SK-N-SH (cell line): ENCODE results near the gene CRMP1. TPM values are rescaled to one million over a fixed set of nuclear protein-coding genes. Genes with fewer than 3 reads are reported as not detected.
A peak's percentile ranks its signal among the peaks of the same experiment; 100 is the strongest.

Experiments
- CTCF ChIA-PET: fragments of 300-600, 350-600 bp; formaldehyde crosslinking; extraction: SDS; loops from one replicate; lab custom pipeline; 2021; lab: Yijun Ruan, JAX
- POLR2A ChIA-PET: fragments of 350-600 bp; sonication (Branson Sonifier 250); formaldehyde crosslinking; extraction: SDS; loops from one replicate; lab custom pipeline; 2020; ENCODE audit warnings: antibody characterized with exemption, inconsistent platforms; lab: Yijun Ruan, JAX
- DNase-seq: peaks from one replicate; pipeline ENCODE4 v3.0.0; 2012
- H2AFZ ChIP-seq: fragments of 200-600 bp; sonication (generic); 2 replicates; pipeline ENCODE4 v1.8.1; 2016; ENCODE audit warnings: antibody characterized with exemption, mild to moderate bottlenecking, low read depth
- H3F3A ChIP-seq: fragments of 200-600 bp; sonication (generic); replicated peaks from 2 replicates; pipeline ENCODE3; 2016; ENCODE audit warnings: antibody characterized with exemption, mild to moderate bottlenecking; ENCODE audit not compliant: insufficient read depth
- H3K27ac ChIP-seq, 2 experiments: fragments of 200-500 bp in 1 of 2; fragments of 200-600 bp in 1 of 2; sonication (Bioruptor generic) in 1 of 2; sonication (generic), shearing (Covaris generic) in 1 of 2; 2 replicates each; pipeline versions ENCODE4 v1.5.1 to v1.6.1; 2014 to 2016; ENCODE audit warnings: low read depth in 2 of 2, inconsistent platforms in 1 of 2, low read length in 1 of 2, mild to moderate bottlenecking in 1 of 2, mixed read lengths in 1 of 2
- H3K27me3 ChIP-seq: fragments of 200-600 bp; sonication (generic), shearing (Covaris generic); 2 replicates; pipeline ENCODE4 v1.6.1; 2016; ENCODE audit warnings: mixed run types; ENCODE audit not compliant: insufficient read depth
- H3K36me3 ChIP-seq, 2 experiments: fragments of 200-500 bp in 1 of 2; fragments of 200-600 bp in 1 of 2; sonication (Bioruptor generic) in 1 of 2; sonication (generic) in 1 of 2; replicated peaks in 1 of 2; 2 replicates each; pipeline versions ENCODE3 to v1.5.1; 2014 to 2016; ENCODE audit warnings: low read length in 1 of 2, mild to moderate bottlenecking in 1 of 2; ENCODE audit not compliant: insufficient read depth in 2 of 2, control insufficient read depth in 1 of 2
- H3K4me1 ChIP-seq, 2 experiments: fragments of 200-500 bp in 1 of 2; fragments of 200-600 bp in 1 of 2; sonication (Bioruptor generic) in 1 of 2; sonication (generic), shearing (Covaris generic) in 1 of 2; 2 replicates each; pipeline versions ENCODE4 v1.5.1 to v1.6.1; 2014 to 2016; ENCODE audit warnings: low read depth in 1 of 2, low read length in 1 of 2, mixed run types in 1 of 2; ENCODE audit not compliant: insufficient read depth in 2 of 2, control insufficient read depth in 1 of 2
- H3K4me2 ChIP-seq: fragments of 200-600 bp; sonication (generic), shearing (Covaris generic); 2 replicates; pipeline ENCODE4 v1.6.1; 2017; ENCODE audit warnings: mixed run types
- H3K4me3 ChIP-seq, 2 experiments: fragments of 200-500 bp in 1 of 2; fragments of 200-600 bp in 1 of 2; sonication (Bioruptor generic) in 1 of 2; sonication (generic), shearing (Covaris generic) in 1 of 2; 2 replicates each; pipeline versions ENCODE4 v1.5.1 to v1.8.1; 2014 to 2016; ENCODE audit warnings: low read depth in 2 of 2, inconsistent platforms in 1 of 2, low read length in 1 of 2, mild to moderate bottlenecking in 1 of 2, mixed read lengths in 1 of 2, moderate library complexity in 1 of 2
- H3K79me2 ChIP-seq: fragments of 200-600 bp; sonication (generic); 2 replicates; pipeline ENCODE4 v1.8.1; 2017; ENCODE audit warnings: mild to moderate bottlenecking; ENCODE audit not compliant: insufficient read depth
- H3K9ac ChIP-seq: fragments of 200-600 bp; sonication (generic); 2 replicates; pipeline ENCODE4 v1.6.1; 2017; ENCODE audit warnings: mixed run types
- H3K9me2 ChIP-seq: fragments of 200-600 bp; sonication (generic); 2 replicates; pipeline ENCODE4 v1.6.1; 2017; ENCODE audit warnings: mixed run types
- H3K9me3 ChIP-seq: fragments of 200-600 bp; sonication (generic); 2 replicates; pipeline ENCODE4 v1.6.1; 2017; ENCODE audit warnings: mixed run types, mild to moderate bottlenecking, moderate library complexity
- H4K20me1 ChIP-seq: fragments of 200-600 bp; sonication (generic); 2 replicates; pipeline ENCODE4 v1.6.1; 2017; ENCODE audit warnings: mild to moderate bottlenecking, mixed run types; ENCODE audit not compliant: insufficient read depth
- ELF1 ChIP-seq: IDR thresholded peaks from 2 replicates; pipeline ENCODE4 v1.4.0; 2012
- EP300 ChIP-seq, 2 experiments: IDR thresholded peaks; 2 replicates each; pipeline versions ENCODE4 v1.4.0 to v1.6.1; 2012; ENCODE audit warnings: borderline replicate concordance in 1 of 2, low read depth in 1 of 2, low read length in 1 of 2
- FOXJ3 ChIP-seq: sonication (generic); formaldehyde crosslinking; IDR thresholded peaks from 2 replicates; pipeline ENCODE4 v1.5.1; 2020; ENCODE audit warnings: mild to moderate bottlenecking, missing genetic modification reagents
- FOXM1 ChIP-seq: IDR thresholded peaks from 2 replicates; pipeline ENCODE4 v1.4.0; 2012; ENCODE audit warnings: low read depth, mild to moderate bottlenecking
- GABPA ChIP-seq: IDR thresholded peaks from 2 replicates; pipeline ENCODE4 v1.4.0; 2012; ENCODE audit warnings: low read depth, mild to moderate bottlenecking
- MXI1 ChIP-seq: IDR thresholded peaks from 2 replicates; pipeline ENCODE4 v1.6.1; 2012; ENCODE audit warnings: mild to moderate bottlenecking, low read depth, low read length, improper control_type of control experiment
- RAD21 ChIP-seq: IDR thresholded peaks from 2 replicates; pipeline ENCODE4 v1.6.1; 2012; ENCODE audit warnings: mild to moderate bottlenecking, low read length
- RCOR1 ChIP-seq: fragments of 150-350 bp; IDR thresholded peaks from 2 replicates; pipeline ENCODE4 v1.6.1; 2017; ENCODE audit warnings: antibody characterized with exemption, low read length
- RFX5 ChIP-seq: IDR thresholded peaks from 2 replicates; pipeline ENCODE4 v1.6.1; 2012; ENCODE audit warnings: mild to moderate bottlenecking, improper control_type of control experiment, low read length
- WGBS: methylation state at CpG from one replicate; pipeline ENCODE4 v1.1.6; 2017; ENCODE audit warnings: low lambda C conversion rate; 5-methylcytosine and 5-hydroxymethylcytosine counted together
- polyA plus RNA-seq, 3 experiments: library from polyadenylated mRNA; depleted of rRNA; stranded (reverse); fragments of >200 nt; gene quantifications; 2 replicates each; pipeline ENCODE4 v1.2.3, GENCODE V29; 2012
- TF ChIP-seq, protein P1 (sequence below): fragments of 200-600 bp; sonication (generic); IDR thresholded peaks from 2 replicates; pipeline ENCODE4 v1.6.1; 2017; ENCODE audit warnings: antibody characterized with exemption, mild to moderate bottlenecking, moderate library complexity
- TF ChIP-seq, protein P2 (sequence below): IDR thresholded peaks from 2 replicates; pipeline ENCODE4 v1.4.0; 2012; ENCODE audit warnings: low read depth, borderline replicate concordance
- TF ChIP-seq, protein P3 (sequence below): fragments of 150-350 bp; IDR thresholded peaks from 2 replicates; pipeline ENCODE4 v1.6.1; 2017; ENCODE audit warnings: antibody characterized with exemption, low read length, low read depth, borderline replicate concordance
- TF ChIP-seq, protein P4 (sequence below): IDR thresholded peaks from 2 replicates; pipeline ENCODE4 v1.6.1; 2012; ENCODE audit warnings: mild to moderate bottlenecking, low read depth, low read length, moderate library complexity
- TF ChIP-seq, protein P5 (sequence below): IDR thresholded peaks from 2 replicates; pipeline ENCODE4 v1.4.0; 2012; ENCODE audit warnings: low read depth
- TF ChIP-seq, protein P6 (sequence below): IDR thresholded peaks from 2 replicates; pipeline ENCODE4; 2012

CRMP1 gene
- polyA plus RNA-seq, 1 of the 3 experiments (the other 2 are of a cell fraction) = 3.4 TPM

DNA sequence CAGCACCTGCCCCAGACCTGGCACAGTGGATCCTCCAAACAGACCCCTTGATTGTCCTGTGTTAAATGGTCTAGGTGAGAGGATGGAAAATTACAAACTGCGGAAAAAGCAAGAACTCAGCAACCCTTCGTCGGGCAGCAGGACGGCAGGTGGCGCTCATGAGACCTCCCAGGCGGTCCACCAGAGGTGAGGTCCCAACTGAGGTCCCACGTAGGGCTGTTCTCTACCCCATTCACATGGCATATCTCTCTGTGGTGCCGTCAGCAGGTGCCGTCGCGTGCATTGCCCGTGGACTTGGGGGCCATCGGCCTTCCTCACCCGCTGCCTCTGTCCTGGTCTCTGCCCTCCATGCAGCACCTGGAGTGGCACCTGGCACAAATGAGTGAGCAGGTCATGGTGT, 88.2 kb downstream of the CRMP1 start:
- no peaks in the 10 kb centered on the region for H3K9me2 ChIP-seq
- no peaks in the 10 kb centered on the region for H3K9me3 ChIP-seq
- no peak overlapping the region for H3K9ac ChIP-seq
- H3F3A ChIP-seq = no peaks in the 10 kb centered on the region
- TF ChIP-seq, protein P1, sequence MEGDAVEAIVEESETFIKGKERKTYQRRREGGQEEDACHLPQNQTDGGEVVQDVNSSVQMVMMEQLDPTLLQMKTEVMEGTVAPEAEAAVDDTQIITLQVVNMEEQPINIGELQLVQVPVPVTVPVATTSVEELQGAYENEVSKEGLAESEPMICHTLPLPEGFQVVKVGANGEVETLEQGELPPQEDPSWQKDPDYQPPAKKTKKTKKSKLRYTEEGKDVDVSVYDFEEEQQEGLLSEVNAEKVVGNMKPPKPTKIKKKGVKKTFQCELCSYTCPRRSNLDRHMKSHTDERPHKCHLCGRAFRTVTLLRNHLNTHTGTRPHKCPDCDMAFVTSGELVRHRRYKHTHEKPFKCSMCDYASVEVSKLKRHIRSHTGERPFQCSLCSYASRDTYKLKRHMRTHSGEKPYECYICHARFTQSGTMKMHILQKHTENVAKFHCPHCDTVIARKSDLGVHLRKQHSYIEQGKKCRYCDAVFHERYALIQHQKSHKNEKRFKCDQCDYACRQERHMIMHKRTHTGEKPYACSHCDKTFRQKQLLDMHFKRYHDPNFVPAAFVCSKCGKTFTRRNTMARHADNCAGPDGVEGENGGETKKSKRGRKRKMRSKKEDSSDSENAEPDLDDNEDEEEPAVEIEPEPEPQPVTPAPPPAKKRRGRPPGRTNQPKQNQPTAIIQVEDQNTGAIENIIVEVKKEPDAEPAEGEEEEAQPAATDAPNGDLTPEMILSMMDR = peak; percentile 21
- no peak for TF ChIP-seq MXI1
- no peak overlapping the region for H3K4me2 ChIP-seq
- no peaks in the 10 kb centered on the region for H3K27me3 ChIP-seq
- ChIA-PET POLR2A (no interaction called here), CTCF (interaction anchor here (1.0 to 1.4 kb wide), 2 partner anchors 9 to 14 kb away, joined by 6 to 13 read pairs; no protein-coding TSS in a partner anchor)
- no peak overlapping the region for H3K27ac ChIP-seq
- H3K36me3 ChIP-seq = peaks cover 5 to 35% of the 10 kb centered on the region in 2 experiments
- H2AFZ ChIP-seq = no peak overlapping the region
- no peaks in the 10 kb centered on the region for H3K79me2 ChIP-seq
- H3K4me1 ChIP-seq = peaks cover 0 to 11% of the 10 kb centered on the region in 2 experiments; a peak in 1 of 4 replicates
- no peak overlapping the region for H3K4me3 ChIP-seq
- WGBS = 95% methylated on average over 11 of the region's 14 CpGs
- DNase-seq = no peak
- no peaks in the 10 kb centered on the region for H4K20me1 ChIP-seq

DNA sequence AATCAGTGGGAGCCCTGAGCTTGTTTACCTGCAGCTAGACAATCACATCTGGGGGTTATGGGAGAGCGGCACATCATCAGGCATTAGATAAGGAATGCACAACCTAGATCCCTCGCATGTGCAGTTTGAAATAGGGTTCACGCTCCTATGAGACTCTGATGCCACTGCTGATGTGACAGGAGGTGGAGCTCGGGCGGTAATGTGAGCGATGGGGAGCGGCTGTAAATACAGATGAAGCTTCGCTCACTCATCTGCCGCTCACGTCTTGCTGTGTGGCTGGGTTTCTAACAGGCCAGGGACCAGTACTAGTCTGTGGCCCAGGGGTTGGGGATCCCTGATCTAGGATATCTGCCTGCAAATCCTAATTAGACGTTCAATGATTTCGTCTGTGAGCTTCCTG, 90.3 kb downstream of the CRMP1 start:
- peaks cover 5 to 28% of the 10 kb centered on the region in 2 experiments for H3K36me3 ChIP-seq
- CTCF ChIA-PET = interaction anchor here (0.7 kb wide), 1 partner anchor 751 kb away, joined by 3 read pairs; the partner anchor contains the start of gene STK32B
- TF ChIP-seq, protein P2, sequence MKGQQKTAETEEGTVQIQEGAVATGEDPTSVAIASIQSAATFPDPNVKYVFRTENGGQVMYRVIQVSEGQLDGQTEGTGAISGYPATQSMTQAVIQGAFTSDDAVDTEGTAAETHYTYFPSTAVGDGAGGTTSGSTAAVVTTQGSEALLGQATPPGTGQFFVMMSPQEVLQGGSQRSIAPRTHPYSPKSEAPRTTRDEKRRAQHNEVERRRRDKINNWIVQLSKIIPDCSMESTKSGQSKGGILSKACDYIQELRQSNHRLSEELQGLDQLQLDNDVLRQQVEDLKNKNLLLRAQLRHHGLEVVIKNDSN = no peak
- TF ChIP-seq, protein P3, sequence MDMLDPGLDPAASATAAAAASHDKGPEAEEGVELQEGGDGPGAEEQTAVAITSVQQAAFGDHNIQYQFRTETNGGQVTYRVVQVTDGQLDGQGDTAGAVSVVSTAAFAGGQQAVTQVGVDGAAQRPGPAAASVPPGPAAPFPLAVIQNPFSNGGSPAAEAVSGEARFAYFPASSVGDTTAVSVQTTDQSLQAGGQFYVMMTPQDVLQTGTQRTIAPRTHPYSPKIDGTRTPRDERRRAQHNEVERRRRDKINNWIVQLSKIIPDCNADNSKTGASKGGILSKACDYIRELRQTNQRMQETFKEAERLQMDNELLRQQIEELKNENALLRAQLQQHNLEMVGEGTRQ = no peak
- TF ChIP-seq GABPA (no peak), FOXJ3 (CRISPR knock-in tag) (no peak), MXI1 (no peak), RAD21 (no peak), FOXM1 (no peak), EP300 (IDR thresholded peaks at IDR 0.05; ENCODE audit: borderline replicate concordance in 1 of 2, low read depth in 1 of 2, low read length in 1 of 2) (no peak), RCOR1 (no peak), RFX5 (no peak), ELF1 (no peak)
- TF ChIP-seq, protein P4, sequence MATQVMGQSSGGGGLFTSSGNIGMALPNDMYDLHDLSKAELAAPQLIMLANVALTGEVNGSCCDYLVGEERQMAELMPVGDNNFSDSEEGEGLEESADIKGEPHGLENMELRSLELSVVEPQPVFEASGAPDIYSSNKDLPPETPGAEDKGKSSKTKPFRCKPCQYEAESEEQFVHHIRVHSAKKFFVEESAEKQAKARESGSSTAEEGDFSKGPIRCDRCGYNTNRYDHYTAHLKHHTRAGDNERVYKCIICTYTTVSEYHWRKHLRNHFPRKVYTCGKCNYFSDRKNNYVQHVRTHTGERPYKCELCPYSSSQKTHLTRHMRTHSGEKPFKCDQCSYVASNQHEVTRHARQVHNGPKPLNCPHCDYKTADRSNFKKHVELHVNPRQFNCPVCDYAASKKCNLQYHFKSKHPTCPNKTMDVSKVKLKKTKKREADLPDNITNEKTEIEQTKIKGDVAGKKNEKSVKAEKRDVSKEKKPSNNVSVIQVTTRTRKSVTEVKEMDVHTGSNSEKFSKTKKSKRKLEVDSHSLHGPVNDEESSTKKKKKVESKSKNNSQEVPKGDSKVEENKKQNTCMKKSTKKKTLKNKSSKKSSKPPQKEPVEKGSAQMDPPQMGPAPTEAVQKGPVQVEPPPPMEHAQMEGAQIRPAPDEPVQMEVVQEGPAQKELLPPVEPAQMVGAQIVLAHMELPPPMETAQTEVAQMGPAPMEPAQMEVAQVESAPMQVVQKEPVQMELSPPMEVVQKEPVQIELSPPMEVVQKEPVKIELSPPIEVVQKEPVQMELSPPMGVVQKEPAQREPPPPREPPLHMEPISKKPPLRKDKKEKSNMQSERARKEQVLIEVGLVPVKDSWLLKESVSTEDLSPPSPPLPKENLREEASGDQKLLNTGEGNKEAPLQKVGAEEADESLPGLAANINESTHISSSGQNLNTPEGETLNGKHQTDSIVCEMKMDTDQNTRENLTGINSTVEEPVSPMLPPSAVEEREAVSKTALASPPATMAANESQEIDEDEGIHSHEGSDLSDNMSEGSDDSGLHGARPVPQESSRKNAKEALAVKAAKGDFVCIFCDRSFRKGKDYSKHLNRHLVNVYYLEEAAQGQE = no peak
- TF ChIP-seq, protein P1 = no peak
- TF ChIP-seq, protein P5, sequence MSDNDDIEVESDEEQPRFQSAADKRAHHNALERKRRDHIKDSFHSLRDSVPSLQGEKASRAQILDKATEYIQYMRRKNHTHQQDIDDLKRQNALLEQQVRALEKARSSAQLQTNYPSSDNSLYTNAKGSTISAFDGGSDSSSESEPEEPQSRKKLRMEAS = no peak
- TF ChIP-seq, protein P6, sequence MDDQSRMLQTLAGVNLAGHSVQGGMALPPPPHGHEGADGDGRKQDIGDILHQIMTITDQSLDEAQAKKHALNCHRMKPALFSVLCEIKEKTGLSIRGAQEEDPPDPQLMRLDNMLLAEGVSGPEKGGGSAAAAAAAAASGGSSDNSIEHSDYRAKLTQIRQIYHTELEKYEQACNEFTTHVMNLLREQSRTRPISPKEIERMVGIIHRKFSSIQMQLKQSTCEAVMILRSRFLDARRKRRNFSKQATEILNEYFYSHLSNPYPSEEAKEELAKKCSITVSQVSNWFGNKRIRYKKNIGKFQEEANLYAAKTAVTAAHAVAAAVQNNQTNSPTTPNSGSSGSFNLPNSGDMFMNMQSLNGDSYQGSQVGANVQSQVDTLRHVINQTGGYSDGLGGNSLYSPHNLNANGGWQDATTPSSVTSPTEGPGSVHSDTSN = no peak

More for the DNA sequence above, 90.3 kb downstream of the CRMP1 start:
- Histone ChIP-seq H3K4me2 (no peak overlapping the region), H3K27ac (no peak overlapping the region), H3K4me1 (peaks cover 0 to 2% of the 10 kb centered on the region in 2 experiments; a peak in 1 of 4 replicates), H3K79me2 (no peaks in the 10 kb centered on the region), H3F3A (no peaks in the 10 kb centered on the region), H3K4me3 (no peak overlapping the region), H3K27me3 (no peaks in the 10 kb centered on the region), H3K9me3 (no peaks in the 10 kb centered on the region), H4K20me1 (no peaks in the 10 kb centered on the region), H2AFZ (no peak overlapping the region), H3K9ac (no peak overlapping the region), H3K9me2 (no peaks in the 10 kb centered on the region)
- 96% methylated on average over 12 of the region's 12 CpGs for WGBS
- POLR2A ChIA-PET = interaction anchor here (0.6 kb wide), 1 partner anchor 85 kb away, joined by 3 read pairs; no protein-coding TSS in a partner anchor
- DNase-seq = no peak
